H9 (cell line): ENCODE measurements around the gene SELENOF. TPM values are rescaled to one million over a fixed set of nuclear protein-coding genes. Genes with fewer than 3 reads are reported as not detected.

ENCODE experiments used
- DNase-seq: peaks from one replicate; pipeline ENCODE4 v3.0.0-alpha.2; 2017
- H2AFZ ChIP-seq: one replicate; pipeline ENCODE4 v1.6.1; 2013; ENCODE audit warnings: mild to moderate bottlenecking, low read length, control low read depth, moderate library complexity
- H2AK5ac ChIP-seq: 2 replicates; pipeline ENCODE4 v1.6.1; 2013; ENCODE audit warnings: low read length, control low read depth, mixed read lengths; ENCODE audit not compliant: insufficient read length
- H2BK120ac ChIP-seq: one replicate; pipeline ENCODE4 v1.6.1; 2013; ENCODE audit warnings: low read depth, mild to moderate bottlenecking, low read length, control low read depth, inconsistent platforms; ENCODE audit not compliant: poor library complexity, severe bottlenecking
- H2BK12ac ChIP-seq: 2 replicates; pipeline ENCODE4 v1.6.1; 2013; ENCODE audit warnings: low read length, control low read depth, mixed read lengths, low read depth; ENCODE audit not compliant: insufficient read length
- H2BK15ac ChIP-seq: 2 replicates; pipeline ENCODE4 v1.6.1; 2013; ENCODE audit warnings: low read depth, low read length, control low read depth
- H2BK20ac ChIP-seq: one replicate; pipeline ENCODE4 v1.6.1; 2013; ENCODE audit warnings: low read depth, mild to moderate bottlenecking, low read length, control low read depth, inconsistent platforms; ENCODE audit not compliant: poor library complexity, severe bottlenecking
- H2BK5ac ChIP-seq: 2 replicates; pipeline ENCODE4 v1.6.1; 2013; ENCODE audit warnings: low read length, control low read depth, mixed read lengths; ENCODE audit not compliant: insufficient read length
- H3K14ac ChIP-seq: 2 replicates; pipeline ENCODE4 v1.6.1; 2013; ENCODE audit warnings: low read length, control low read depth; ENCODE audit not compliant: insufficient read depth
- H3K18ac ChIP-seq: 2 replicates; pipeline ENCODE4 v1.6.1; 2013; ENCODE audit warnings: low read depth, mild to moderate bottlenecking, mixed read lengths, low read length, control low read depth; ENCODE audit not compliant: insufficient read length
- H3K23ac ChIP-seq: 2 replicates; pipeline ENCODE4 v1.6.1; 2013; ENCODE audit warnings: low read length, control low read depth, mixed read lengths, low read depth; ENCODE audit not compliant: insufficient read length
- H3K23me2 ChIP-seq: 2 replicates; pipeline ENCODE4 v1.6.1; 2013; ENCODE audit warnings: low read depth, mild to moderate bottlenecking, mixed read lengths, low read length, control low read depth; ENCODE audit not compliant: insufficient read length, poor library complexity, severe bottlenecking
- H3K27ac ChIP-seq: 2 replicates; pipeline ENCODE4 v1.5.1; 2013; ENCODE audit warnings: low read length, control low read depth, mixed read lengths, low read depth; ENCODE audit not compliant: insufficient read length
- H3K27me3 ChIP-seq: 2 replicates; pipeline ENCODE4 v1.6.1; 2013; ENCODE audit warnings: low read length, control low read depth, inconsistent platforms; ENCODE audit not compliant: insufficient read depth
- H3K4ac ChIP-seq: 2 replicates; pipeline ENCODE4 v1.6.1; 2013; ENCODE audit warnings: low read depth, mild to moderate bottlenecking, control low read depth, inconsistent platforms, low read length, moderate library complexity
- H3K4me1 ChIP-seq: 2 replicates; pipeline ENCODE4 v1.6.1; 2013; ENCODE audit warnings: low read length, control low read depth, inconsistent platforms; ENCODE audit not compliant: insufficient read depth
- H3K4me2 ChIP-seq: 2 replicates; pipeline ENCODE4 v1.6.1; 2013; ENCODE audit warnings: low read length, control low read depth, mixed read lengths; ENCODE audit not compliant: insufficient read length, insufficient read depth
- H3K56ac ChIP-seq: 2 replicates; pipeline ENCODE4 v1.6.1; 2013; ENCODE audit warnings: low read depth, mild to moderate bottlenecking, mixed read lengths, low read length, control low read depth; ENCODE audit not compliant: insufficient read length
- H3K79me1 ChIP-seq: 2 replicates; pipeline ENCODE4 v1.6.1; 2013; ENCODE audit warnings: low read depth, mild to moderate bottlenecking, moderate library complexity, low read length, control low read depth, inconsistent platforms; ENCODE audit not compliant: insufficient read depth, poor library complexity, severe bottlenecking
- H3K79me2 ChIP-seq: 2 replicates; pipeline ENCODE4 v1.6.1; 2013; ENCODE audit warnings: low read length, control low read depth, inconsistent platforms; ENCODE audit not compliant: insufficient read depth
- H3K9ac ChIP-seq: 2 replicates; pipeline ENCODE4 v1.6.1; 2013; ENCODE audit warnings: low read length, control low read depth, mixed read lengths; ENCODE audit not compliant: insufficient read length; ENCODE audit errors: extremely low read depth
- H3K9me3 ChIP-seq: one replicate; pipeline ENCODE4 v1.6.1; 2013; ENCODE audit warnings: low read depth, low read length, inconsistent platforms; ENCODE audit not compliant: control insufficient read depth
- H3T11ph ChIP-seq: one replicate; pipeline ENCODE4 v1.6.1; 2013; ENCODE audit warnings: mild to moderate bottlenecking, low read length, control low read depth, inconsistent platforms
- H4K20me1 ChIP-seq: one replicate; pipeline ENCODE4 v1.6.1; 2013; ENCODE audit not compliant: control insufficient read depth, insufficient read length, insufficient read depth
- H4K5ac ChIP-seq: 2 replicates; pipeline ENCODE4 v1.6.1; 2013; ENCODE audit warnings: low read depth, mild to moderate bottlenecking, mixed read lengths, low read length, control low read depth; ENCODE audit not compliant: insufficient read length
- H4K8ac ChIP-seq: replicated peaks from 2 replicates; pipeline ENCODE4 v1.6.1; 2013; ENCODE audit warnings: low read length, control low read depth, mixed read lengths, low read depth; ENCODE audit not compliant: insufficient read length
- H4K91ac ChIP-seq: 2 replicates; pipeline ENCODE4 v1.6.1; 2013; ENCODE audit warnings: low read depth, mild to moderate bottlenecking, moderate library complexity, mixed read lengths, low read length, control low read depth; ENCODE audit not compliant: insufficient read length
- H3K27ac Mint-ChIP-seq, 3 experiments: 2 replicates in 2 of 3; 3 replicates in 1 of 3; pipeline ENCODE4 v1.8.0; 2020 to 2021; ENCODE audit warnings: mixed read lengths in 3 of 3, mild to moderate bottlenecking in 1 of 3, moderate library complexity in 1 of 3
- H3K27me3 Mint-ChIP-seq: 2 replicates; pipeline ENCODE4 v1.8.0; 2021; ENCODE audit warnings: low read depth, mild to moderate bottlenecking, moderate library complexity, mixed read lengths
- H3K36me3 Mint-ChIP-seq, 3 experiments: 2 replicates in 2 of 3; 3 replicates in 1 of 3; pipeline ENCODE4 v1.8.0; 2020 to 2021; ENCODE audit warnings: low read depth in 3 of 3, mixed read lengths in 3 of 3; ENCODE audit not compliant: insufficient read depth in 1 of 3
- H3K4me1 Mint-ChIP-seq, 2 experiments: 2 replicates each; pipeline ENCODE4 v1.8.0; 2020; ENCODE audit warnings: mixed read lengths in 2 of 2
- H3K4me3 Mint-ChIP-seq, 2 experiments: 2 replicates in 1 of 2; 3 replicates in 1 of 2; pipeline ENCODE4 v1.8.0; 2020 to 2021; ENCODE audit warnings: mild to moderate bottlenecking in 2 of 2, mixed read lengths in 2 of 2, moderate library complexity in 1 of 2
- H3K9me3 Mint-ChIP-seq, 2 experiments: 2 replicates in 1 of 2; 3 replicates in 1 of 2; pipeline ENCODE4 v1.8.0; 2020; ENCODE audit warnings: mild to moderate bottlenecking in 2 of 2, mixed read lengths in 2 of 2, moderate library complexity in 1 of 2
- CTCF ChIP-seq: fragments of 200-600 bp; sonication (generic); conservative IDR thresholded peaks from 3 replicates; pipeline ENCODE4 v1.8.0; 2021; ENCODE audit warnings: antibody characterized with exemption, mild to moderate bottlenecking
- WGBS: extraction: QIAGEN DNeasy Blood & Tissue Kit; methylation state at CpG from one replicate; pipeline ENCODE4 v1.1.7; 2013; ENCODE audit warnings: missing lambda C conversion rate, low lambda C conversion rate, mixed read lengths; ENCODE audit not compliant: insufficient read length; ENCODE audit errors: extremely low coverage; 5-methylcytosine and 5-hydroxymethylcytosine counted together
- total RNA-seq: library from RNA; stranded (reverse); gene quantifications from 2 replicates; pipeline ENCODE4 v1.2.1, GENCODE V29; 2021

SELENOF gene
- total RNA-seq, 1 experiment from 2014 or later, result 143 TPM

GRCh38 chr1:86852782-86853408, 61.0 kb downstream of the SELENOF start:
- H2BK5ac ChIP-seq, result no peak overlapping the region
- H3K9ac ChIP-seq, result no peak overlapping the region
- Mint-ChIP-seq H3K27me3 (no peaks in the 10 kb centered on the region), H3K27ac (no peak overlapping the region), H3K4me1 (no peaks in the 10 kb centered on the region), H3K4me3 (no peak overlapping the region), H3K9me3 (no peaks in the 10 kb centered on the region), H3K36me3 (no peaks in the 10 kb centered on the region)
- H4K5ac ChIP-seq, result no peak overlapping the region
- no CpG with 5 or more reads among the region's 7 CpGs for WGBS
- DNase-seq, result no peak
- H3K9me3 ChIP-seq, result no peaks in the 10 kb centered on the region
- no peak overlapping the region for H2BK12ac ChIP-seq
- H4K91ac ChIP-seq, result no peak overlapping the region
- no peak overlapping the region for H3K4ac ChIP-seq
- no peaks in the 10 kb centered on the region for H3K79me2 ChIP-seq
- H3K4me2 ChIP-seq, result no peak overlapping the region
- H4K20me1 ChIP-seq, result no peaks in the 10 kb centered on the region
- no peaks in the 10 kb centered on the region for H3K23me2 ChIP-seq
- no peak overlapping the region for H2BK15ac ChIP-seq
- no peak overlapping the region for H2AK5ac ChIP-seq
- no peak overlapping the region for H3K56ac ChIP-seq
- no peak overlapping the region for H3K14ac ChIP-seq
- no peaks in the 10 kb centered on the region for H3K27me3 ChIP-seq
- no peak overlapping the region for H3K27ac ChIP-seq
- H3T11ph ChIP-seq, result no peak overlapping the region
- H3K79me1 ChIP-seq, result no peaks in the 10 kb centered on the region
- H2AFZ ChIP-seq, result no peak overlapping the region
- H3K18ac ChIP-seq, result no peak overlapping the region
- H3K4me1 ChIP-seq, result no peaks in the 10 kb centered on the region
- H4K8ac ChIP-seq, result no peak overlapping the region
- H3K23ac ChIP-seq, result no peak overlapping the region
- no peak for TF ChIP-seq CTCF
- no peak overlapping the region for H2BK120ac ChIP-seq
- no peak overlapping the region for H2BK20ac ChIP-seq
